Limb (tissue), 2 donors: ENCODE results near the gene FOXD4L4.
"Not testable (repeated sequence)": the region's sequence is repeated elsewhere in the genome, so short reads cannot be mapped to it uniquely, and the experiment has no call there.

Experiments used
- DNase-seq, 2 donors: peaks; one replicate each; pipeline ENCODE4 v3.0.0-alpha.2; 2016; ENCODE audit errors: extremely low spot score in 2 of 2

The FOXD4L4 gene

GRCh38 chr9:65737096-65737564, at the start of gene FOXD4L4:
FOXD4L4 (plus strand) TSS chr9:65737146; CDS start chr9:65737146, 0 bp downstream.
- not testable (repeated sequence) for DNase-seq

GRCh38 chr9:65703550-65703949, 33.4 kb upstream of the FOXD4L4 start:
- DNase-seq = peak in 1 of 2 donors; percentile 5

- not testable (repeated sequence) for DNase-seq
Measured at GRCh38 chr9:65714445-65714844, 22.5 kb upstream of the FOXD4L4 start.

GRCh38 chr9:65738133-65738532, 1.2 kb downstream of the FOXD4L4 start:
- DNase-seq = not testable (repeated sequence)
